ENCODE results near the gene SSH2.
"Not testable (repeated sequence)": the region's sequence is repeated elsewhere in the genome, so short reads cannot be mapped to it uniquely, and the experiment has no call there.

The SSH2 gene

DNA sequence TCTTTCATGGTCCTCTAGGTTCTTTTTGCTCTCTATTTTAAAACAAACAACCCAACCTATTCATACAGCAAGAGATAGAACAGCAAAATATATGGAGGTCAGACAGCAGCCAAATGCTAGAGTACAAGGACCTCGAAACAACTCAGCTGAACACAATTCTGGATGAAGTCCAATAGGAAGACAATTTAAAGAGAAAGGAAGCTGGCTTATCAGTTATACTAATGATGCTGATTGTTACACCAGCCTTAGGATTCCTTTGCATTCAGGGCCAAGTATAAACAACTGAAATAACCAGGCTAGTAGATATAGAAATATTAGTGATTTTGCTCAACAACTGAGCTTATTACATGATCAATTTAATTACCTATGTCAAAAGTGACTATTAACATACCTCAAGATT is 2.5 kb downstream of the SSH2 start:
- no peak for DNase-seq

DNA sequence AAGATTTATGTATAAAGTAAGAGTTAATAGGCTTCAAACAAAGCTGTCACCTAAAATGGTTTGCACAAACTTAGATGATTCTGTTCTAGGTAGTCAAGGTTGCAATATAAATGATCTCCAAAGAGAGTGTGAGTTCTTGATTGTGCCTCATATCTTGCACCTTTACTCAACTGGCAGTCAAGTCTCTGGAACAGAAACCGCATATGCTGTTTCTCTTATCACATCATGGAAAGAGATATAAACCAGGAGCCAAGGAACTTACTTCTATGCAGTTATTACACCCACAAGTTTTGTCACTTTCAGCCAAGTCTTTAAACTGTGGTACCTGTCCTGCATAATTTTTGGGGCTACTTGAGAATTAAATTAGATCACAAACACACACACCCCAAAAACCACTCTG is 5.2 kb downstream of the SSH2 start:
- no peak for DNase-seq

GRCh38 chr17:29918922-29919856 is 10.8 kb downstream of the SSH2 start:
- DNase-seq = no peak

- DNase-seq = no peak
Observed at GRCh38 chr17:29918016-29918415, 12.0 kb downstream of the SSH2 start.

GRCh38 chr17:29914819-29915537 is 15.1 kb downstream of the SSH2 start:
- no peak for DNase-seq

DNA sequence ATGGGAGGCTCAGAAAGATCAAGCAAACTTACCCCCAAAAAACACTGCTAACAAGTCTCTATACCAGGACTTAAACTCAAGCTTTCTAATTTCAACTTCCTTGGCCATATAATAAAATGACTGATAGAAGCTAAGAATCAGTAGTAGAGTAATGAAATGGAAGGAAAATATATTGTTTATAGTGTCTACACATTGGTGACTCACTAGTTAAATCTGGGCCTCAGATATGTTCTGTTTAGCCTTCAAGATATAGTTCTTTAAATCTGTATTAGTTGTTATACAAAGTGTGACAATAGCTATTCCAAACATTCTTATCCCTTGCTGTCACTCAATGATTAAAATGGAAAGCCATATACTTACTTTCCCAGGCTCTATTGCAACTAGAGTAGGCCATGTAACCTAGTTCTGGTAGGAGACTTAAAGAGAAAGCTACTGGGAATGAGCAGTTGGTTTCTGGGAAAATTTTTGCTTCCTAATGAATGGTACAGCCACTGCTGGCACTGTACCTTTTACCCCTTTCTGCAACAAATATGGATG is 18.3 kb downstream of the SSH2 start:
- no peak for DNase-seq

DNA sequence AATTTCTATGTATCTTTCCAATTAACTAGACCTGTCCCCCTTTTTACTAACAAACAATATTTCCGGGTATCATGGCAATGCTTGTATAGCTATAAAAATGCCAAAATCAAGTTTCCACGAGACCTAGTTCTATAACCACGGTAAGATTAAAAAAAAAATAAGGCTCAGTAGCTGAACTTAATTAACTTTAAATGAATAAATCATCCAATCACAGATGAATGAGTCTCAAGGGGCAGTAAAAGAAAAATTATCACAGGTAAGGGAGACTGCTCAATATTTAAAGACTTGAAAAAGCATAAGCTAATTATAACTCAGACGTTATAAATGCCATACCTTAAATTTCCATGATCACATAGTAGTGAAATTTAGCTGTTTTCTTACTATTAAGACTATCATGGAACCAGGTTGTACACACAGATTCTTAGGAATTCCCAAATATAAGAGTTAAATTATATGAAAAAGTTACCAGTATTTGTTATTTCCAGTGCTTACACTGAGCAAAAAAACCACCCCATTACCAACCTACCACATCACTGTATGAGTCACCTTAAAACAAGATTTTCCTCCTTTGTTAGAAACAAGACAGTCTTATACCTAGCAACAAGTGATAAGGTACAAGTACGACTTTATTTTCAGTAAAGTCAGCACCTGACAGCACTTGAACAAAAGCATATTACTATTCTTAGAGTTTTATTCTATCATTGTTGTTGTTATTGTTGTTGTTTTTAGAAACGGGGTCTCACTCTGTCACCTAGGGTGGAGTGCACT is 20.6 kb downstream of the SSH2 start:
- no peak for DNase-seq

DNA sequence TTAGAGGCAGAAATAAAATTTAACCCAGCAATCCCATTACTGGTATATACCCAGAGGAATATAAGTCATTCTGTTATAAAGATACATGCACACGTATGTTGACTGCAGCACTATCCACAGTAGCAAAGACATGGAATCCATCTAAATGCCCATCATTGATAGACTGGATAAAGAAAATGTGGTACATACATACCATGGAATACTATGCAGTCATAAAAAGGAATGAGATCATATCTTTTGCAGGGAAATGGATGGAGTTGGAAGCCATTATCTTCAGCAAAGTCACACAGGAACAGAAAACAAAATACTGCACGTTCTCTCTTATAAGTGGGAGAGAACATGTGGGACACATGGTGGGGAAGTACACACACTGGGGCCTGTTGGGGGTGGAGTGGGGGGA is 23.1 kb downstream of the SSH2 start:
- DNase-seq = no peak

DNA sequence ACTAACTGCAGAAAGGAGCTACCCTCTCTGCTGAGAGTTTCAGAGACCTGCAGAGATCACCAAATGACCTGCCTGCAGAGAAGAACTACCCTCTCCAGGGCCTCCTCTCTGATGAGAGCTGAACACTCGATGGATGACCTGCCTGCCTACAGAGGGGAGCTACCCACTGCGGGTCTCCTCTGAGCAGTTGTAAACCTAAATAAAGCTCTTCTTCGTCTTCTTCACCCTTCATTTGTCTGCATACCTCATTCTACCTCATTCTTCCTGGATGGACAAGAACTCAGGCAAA is 24.2 kb downstream of the SSH2 start:
- DNase-seq = no peak

- no peak for DNase-seq
Observed at GRCh38 chr17:29905086-29905878, 24.7 kb downstream of the SSH2 start.

DNA sequence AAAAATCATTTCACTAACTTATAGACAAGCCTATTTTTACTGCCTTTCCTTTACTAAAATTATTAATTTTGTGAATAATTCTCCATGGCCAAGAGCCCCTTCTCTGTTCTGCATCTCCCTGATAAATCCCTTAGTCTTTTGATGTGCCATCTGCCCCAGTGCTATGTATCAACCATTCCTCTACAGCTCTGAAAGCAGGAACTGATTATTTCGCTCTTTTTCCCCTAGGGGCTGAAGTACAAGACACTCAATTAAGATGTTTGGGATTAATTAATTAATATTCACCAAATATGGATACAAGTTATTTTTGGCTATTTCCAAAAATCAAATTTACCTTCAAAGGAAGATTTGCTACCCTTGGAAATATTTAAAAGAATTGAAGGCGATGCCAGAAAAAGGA is 26.6 kb downstream of the SSH2 start:
- DNase-seq = no peak

GRCh38 chr17:29897136-29897535 is 32.9 kb downstream of the SSH2 start:
- not testable (repeated sequence) for DNase-seq

- DNase-seq = no peak
Observed at GRCh38 chr17:29892201-29892600, 37.8 kb downstream of the SSH2 start.

DNA sequence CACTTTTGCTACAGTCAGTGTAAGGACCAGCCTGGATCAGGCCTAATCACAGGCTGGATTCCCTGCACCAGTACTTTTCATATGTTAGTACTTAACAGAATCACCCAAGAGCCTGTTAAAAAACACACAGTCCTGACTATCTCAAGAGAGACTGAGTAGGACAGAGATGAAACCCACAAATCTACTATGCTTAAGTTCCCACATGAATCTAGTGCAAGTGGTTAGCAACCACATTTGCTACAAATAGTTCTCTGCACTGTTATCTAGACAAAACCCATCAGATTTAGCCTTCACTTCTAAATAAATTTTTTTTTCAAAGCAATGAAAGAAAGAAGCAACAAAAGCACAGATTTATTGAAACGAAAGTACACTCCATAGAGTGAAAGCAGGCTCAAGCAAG is 38.9 kb downstream of the SSH2 start:
- no peak for DNase-seq

- DNase-seq = no peak
Observed at GRCh38 chr17:29885031-29885640, 44.9 kb downstream of the SSH2 start.

GRCh38 chr17:29883497-29883896 is 46.5 kb downstream of the SSH2 start:
- DNase-seq = no peak

- no peak for DNase-seq
Observed at GRCh38 chr17:29881256-29881655, 48.8 kb downstream of the SSH2 start.

DNA sequence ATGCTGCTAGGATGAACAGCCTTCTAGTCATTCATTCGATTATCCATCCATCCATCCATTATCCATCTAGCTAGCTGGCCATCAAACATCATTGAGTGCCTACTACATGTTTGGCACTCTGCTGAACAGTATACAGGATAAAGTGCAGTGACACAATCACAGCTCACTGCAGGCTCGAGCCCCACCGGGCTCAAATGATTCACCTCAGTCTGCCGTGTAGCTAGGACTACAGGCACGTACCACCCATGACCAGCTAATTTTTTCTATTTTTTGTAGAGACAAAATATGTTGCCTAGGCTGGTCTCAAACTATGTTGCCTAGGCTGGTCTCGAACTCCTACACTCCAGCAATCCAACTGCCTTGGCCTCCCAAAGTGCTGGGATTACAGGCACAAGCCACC is 50.0 kb downstream of the SSH2 start:
- DNase-seq = no peak

GRCh38 chr17:29874931-29875596 is 55.0 kb downstream of the SSH2 start:
- no peak for DNase-seq

GRCh38 chr17:29874358-29874757 is 55.7 kb downstream of the SSH2 start:
- not testable (repeated sequence) for DNase-seq

GRCh38 chr17:29873476-29873875 is 56.6 kb downstream of the SSH2 start:
- DNase-seq = no peak
